Astrocyte of the hippocampus (primary cell): ENCODE measurements around the gene FCGR3A.

Source experiments
- DNase-seq: peaks from one replicate; pipeline ENCODE4 v3.0.0; 2011; ENCODE audit warnings: low read depth, low spot score

The FCGR3A gene

DNA sequence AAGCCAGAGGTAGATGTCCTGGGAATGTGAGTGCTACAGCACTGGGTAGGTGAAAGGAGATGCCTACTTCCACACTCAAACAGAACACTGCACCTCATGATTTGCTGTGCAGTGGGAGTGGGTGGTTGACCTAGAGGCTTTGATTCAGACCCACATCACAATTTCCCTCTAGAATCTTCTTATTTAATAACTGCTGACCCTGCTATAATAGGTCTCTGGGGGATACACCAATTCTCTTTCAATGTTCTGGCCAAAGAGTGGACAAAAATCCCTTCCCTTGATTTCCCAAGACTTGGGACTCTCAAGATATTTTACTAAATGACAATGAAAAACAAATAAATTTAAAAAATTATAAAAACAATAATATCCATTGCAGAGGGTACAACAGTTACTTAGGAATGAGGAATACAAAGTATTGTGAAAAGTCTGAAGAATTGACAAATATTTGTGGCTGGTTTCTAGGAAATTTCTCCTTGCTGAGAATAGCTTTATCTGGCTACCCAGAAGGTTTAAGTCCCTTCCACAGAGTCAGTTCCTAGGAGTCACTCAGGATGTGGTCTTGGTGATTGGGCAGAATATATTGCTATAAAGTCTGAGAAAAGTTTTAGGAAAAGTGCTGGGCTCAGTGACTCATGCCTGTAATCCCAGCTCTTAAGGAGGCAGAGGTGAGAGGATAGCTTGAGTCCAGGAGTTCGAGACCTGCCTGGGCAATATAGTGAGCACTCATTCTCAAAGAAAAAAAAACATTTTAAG is 46.8 kb downstream of the FCGR3A start:
- no peak for DNase-seq

DNA sequence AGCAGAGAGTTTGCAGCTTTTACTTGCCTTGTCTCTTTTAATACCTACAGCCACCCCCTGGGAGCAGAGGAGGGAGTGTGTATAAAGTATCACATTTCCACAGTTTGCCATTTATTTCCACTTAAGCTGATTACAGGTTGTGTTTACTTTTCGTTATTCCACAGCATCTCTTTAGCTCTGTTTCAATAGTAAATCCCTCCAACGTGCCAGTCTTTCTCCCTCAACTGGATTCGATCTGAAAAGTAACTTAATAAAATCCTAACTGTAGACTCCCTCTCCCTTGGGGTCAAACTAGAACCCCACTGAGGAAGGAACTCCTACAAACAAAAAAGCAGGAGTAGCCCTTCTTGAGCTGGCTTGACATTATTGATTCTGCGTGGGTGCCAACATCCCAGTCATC is 47.4 kb downstream of the FCGR3A start:
- no peak for DNase-seq

DNA sequence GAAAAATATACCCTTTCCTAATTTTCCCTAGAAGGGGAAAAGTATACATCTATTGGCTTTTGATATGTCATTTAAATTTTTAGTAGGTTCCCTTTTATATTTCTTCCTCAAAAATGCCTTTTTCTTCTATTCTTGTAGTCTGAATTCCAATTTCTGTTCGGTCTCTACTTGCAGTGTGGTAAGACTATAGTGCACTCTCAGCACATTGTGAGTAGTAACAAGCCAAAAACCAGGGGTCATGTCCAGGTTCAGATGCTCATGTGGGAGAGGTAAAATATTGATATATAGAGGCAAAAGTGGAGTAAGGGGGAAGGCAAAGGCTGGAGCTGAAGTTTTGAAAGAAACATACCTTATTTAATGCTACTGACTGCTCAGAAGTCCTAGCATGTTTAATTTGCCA is 48.4 kb downstream of the FCGR3A start:
- DNase-seq = no peak

DNA sequence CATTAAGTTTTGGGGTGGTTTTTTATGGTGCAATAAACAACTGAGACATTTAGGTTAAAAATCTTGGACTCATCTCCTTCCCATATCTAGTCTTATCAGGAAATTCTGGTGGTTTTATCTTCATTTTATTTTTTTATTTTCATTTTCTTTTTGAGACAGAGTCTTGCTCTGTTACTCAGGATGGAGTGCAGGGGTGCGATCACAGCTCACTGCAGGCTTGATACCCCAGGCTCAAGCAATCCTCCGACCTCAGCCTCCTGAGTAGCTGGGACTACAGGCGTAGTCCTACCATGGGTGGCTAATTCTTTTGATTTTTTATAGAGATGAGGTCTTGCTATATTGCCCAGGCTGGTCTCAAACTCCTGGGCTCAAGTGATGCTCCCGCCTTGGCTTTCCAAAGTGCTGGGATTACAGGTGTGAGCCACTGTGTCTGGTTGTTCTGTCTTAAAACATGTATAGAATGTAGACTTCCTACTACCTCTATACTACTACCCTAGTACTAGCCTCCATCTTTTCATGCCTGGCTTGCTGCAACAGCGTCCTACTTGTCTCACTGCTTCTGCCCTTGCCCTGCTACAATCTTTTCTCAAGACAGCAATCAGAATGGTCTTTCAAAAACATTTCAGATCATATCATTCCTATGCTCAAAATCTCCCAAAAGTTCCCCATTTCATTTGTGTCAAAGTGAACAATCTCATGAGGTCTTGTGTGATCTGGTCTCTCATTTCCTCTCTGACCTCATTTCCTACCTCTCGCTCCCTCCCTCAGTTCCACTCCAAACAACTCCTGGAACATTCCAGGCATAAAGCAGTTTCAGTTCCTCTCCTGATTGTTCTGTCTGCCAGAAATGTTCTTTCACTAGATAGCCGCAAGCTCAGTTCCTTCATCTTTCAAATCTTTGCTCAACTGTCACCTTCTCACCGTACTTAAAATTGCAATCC is 50.2 kb downstream of the FCGR3A start:
- DNase-seq = no peak

DNA sequence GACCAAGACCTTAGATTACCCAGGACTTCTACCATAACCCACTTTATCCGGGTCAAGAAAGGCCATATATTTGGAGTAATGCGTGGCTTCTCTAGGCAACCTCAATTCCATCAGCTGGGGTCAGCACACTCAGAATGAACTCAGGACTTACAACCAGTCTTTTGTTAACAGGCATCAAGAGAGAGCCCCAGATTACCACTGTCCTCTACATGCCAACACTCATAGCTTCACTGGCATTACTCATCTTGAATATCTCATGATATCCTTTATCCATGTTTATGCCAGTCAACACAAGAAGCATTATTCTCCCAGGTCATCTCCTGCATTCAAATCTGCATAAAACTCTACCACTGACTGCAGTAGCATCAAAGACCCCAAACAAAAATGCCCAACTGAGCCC is 51.0 kb downstream of the FCGR3A start:
- DNase-seq = no peak

DNA sequence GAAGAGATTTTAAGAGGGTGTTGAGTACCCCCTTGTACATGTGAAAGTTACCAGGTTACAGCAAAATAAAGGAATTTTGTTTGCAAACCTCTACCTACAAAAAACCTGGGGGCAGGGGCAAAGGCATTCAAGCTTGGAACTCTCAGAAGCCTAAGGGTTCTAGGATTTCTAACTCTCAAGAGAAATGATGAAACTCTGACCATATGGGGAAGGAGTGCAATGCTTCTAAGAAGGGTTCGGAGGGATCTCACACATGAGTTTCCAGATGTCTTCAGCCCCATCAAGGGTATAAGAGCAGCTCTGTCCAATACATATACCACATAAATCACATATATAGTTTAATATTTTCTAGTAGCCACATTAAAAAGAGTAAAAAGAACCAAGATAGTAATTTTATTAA is 51.7 kb downstream of the FCGR3A start:
- DNase-seq = no peak

DNA sequence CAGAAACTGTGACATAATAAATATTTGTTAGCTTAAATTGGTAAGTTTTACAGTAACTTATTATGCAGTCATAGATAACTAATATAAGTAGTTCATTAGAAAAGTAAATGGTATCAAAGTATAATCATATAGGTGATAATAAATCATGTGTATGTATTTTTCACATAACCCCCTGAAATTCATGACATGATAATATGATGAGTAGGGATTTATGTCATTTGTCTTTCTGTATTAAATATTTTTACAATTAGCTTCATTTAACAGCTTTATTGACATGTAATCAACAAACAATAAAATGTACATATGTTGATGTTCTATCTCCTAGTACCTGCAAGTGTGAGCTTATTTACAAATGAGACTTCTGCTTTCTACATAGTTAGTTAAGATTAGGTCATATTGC is 54.1 kb downstream of the FCGR3A start:
- DNase-seq = no peak

DNA sequence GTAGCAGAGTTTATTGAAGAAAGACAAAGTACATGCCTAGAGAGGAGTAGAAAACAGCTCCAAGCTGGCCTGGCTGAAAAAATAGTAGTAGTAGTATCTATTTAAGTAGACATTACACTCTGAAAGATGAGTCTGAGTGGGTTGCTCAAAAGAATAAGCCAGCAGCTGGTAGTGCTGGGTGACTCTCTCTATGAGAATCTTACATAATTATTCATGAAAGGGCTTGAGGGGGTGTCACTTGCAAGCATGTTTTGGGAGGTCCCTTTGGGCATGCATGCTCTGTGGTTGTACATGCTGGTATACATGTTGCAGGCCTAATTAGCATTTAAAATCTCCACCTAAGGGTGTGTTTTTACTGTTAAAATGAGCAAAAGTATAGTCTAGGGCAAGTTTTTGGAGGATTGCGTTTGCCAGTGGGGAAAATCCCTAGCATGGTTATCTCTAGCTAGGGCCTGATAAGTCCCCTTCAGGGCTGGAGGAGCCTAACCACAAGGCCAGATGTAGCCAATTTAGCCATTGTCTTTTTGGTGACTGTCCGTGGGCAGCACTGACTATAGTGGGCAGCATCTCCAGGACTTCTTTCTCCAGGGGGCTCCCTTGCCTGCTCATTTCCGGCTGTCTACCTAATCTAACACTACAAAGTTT is 55.4 kb downstream of the FCGR3A start:
- DNase-seq = no peak

DNA sequence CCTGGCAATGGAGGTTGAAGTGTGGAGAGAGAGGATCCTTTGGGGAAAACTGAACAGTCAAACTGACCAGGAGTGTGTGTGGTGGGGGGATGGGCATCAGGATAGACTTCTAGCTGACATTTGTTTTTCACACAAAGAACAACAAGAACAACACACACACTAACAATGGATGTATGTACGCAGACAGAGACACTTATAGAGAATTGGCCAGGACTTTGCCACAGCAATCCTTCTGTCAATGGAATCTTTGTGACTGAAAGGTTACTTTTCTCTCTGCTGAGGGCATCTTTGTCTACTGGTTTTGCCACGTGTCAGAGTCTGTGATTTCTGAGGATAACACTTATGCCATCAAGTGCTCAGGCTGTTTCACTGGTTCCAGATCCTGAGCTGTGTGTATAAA is 56.8 kb downstream of the FCGR3A start:
- DNase-seq = no peak
